Measurements from ENCODE around the gene BRIP1. TPM values are rescaled to one million over a fixed set of nuclear protein-coding genes. Genes with fewer than 3 reads are reported as not detected.

BRIP1 gene
- total and polyA plus RNA-seq, 3 donors from 2014 or later = 7.5 to 10.6 (median 10.5) TPM

DNA sequence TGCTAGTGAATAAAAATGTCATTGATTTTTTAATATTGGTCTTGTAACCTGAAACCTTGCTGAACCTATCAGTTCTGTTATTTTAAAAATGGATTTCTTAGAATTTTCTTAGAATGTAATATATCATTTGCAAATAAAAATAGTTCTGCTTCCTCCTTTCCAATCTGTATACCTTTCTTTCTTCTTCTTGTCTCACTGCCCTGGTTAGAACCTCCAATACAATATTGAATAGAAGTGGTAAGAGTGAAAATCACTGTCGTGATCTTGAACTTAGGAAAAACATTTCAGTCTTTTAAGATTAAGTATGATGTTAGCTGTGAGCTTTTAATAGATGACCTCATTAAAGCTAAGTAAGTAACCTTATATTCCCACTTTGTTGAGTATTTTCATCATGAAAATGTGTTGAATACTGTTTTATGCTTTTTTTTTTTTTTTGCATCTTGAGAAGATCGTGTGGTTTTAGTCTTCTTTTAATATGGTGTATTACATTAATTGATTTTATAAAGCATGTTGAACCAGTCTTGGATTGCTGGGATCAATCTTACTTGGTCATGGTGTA is 167.5 kb downstream of the BRIP1 start:
- Histone ChIP-seq H3K27ac (no peak overlapping the region), H3K27me3 (no peaks in the 10 kb centered on the region), H3K4me1 (no peaks in the 10 kb centered on the region), H3K9me3 (no peaks in the 10 kb centered on the region), H3K4me3 (no peak overlapping the region), H3K36me3 (ENCODE audit: low read depth, missing control alignments) (no peaks in the 10 kb centered on the region)
- DNase-seq = no peak
- intact Hi-C loops (cut with DNase I; ENCODE audit: low total_unique reads) = no loop called here
- 92 to 95% methylated on average over 2 of the region's 2 CpGs for WGBS, 2 donors
- no peak for TF ChIP-seq POLR2A (IDR thresholded peaks at IDR 0.05)
- TF ChIP-seq, protein P1, sequence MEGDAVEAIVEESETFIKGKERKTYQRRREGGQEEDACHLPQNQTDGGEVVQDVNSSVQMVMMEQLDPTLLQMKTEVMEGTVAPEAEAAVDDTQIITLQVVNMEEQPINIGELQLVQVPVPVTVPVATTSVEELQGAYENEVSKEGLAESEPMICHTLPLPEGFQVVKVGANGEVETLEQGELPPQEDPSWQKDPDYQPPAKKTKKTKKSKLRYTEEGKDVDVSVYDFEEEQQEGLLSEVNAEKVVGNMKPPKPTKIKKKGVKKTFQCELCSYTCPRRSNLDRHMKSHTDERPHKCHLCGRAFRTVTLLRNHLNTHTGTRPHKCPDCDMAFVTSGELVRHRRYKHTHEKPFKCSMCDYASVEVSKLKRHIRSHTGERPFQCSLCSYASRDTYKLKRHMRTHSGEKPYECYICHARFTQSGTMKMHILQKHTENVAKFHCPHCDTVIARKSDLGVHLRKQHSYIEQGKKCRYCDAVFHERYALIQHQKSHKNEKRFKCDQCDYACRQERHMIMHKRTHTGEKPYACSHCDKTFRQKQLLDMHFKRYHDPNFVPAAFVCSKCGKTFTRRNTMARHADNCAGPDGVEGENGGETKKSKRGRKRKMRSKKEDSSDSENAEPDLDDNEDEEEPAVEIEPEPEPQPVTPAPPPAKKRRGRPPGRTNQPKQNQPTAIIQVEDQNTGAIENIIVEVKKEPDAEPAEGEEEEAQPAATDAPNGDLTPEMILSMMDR (IDR thresholded peaks at IDR 0.05) = no peak

DNA sequence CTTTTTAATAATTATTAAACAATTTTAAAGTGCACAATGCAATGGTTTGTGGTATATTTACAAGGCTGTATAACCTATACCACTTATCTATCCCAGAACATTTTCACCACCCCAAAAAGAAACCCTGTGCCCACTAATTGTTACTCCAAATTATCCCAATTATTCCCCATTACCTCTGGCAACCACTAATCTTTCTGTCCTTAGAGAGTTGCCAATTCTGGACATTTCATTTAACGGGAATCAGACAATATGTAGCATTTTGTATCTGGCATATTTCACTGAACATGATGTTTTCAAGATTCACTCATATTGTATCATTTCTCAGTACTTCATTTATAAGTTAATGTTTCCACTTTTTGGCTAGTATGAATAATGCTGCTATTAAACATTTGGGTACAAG is 169.2 kb downstream of the BRIP1 start:
- intact Hi-C loops (cut with DNase I; ENCODE audit: low total_unique reads) = no loop called here
- TF ChIP-seq, protein P1 (IDR thresholded peaks at IDR 0.05) = no peak
- TF ChIP-seq POLR2A (IDR thresholded peaks at IDR 0.05) = no peak
- 60 to 67% methylated on average over 1 of the region's 1 CpG for WGBS, 2 donors

DNA sequence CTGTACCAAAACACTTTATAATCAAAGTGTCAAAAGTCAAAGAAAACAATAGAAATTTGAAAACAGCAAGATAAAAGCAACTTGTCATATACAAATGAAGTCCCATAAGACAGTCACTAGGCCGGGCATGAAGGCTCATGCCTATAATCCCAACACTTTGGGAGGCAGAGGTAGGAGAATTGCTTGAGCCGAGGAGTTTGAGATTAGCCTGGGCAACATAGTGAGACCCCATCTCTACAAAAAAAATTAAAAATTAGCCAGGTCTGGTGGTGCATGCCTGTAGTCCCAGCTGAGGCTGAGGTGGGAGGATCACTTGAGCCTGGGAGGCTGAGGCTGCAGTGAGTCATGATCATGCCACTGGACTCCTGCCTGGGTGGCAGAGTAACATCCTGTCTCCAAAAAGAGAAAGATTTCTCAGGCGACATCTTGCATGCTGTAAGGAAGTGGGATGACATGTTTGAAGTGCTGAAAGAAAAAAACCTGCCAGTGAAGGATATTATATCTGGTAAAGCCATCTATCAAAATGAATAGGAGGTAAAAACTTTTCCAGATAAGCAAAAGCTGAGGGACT is 173.6 kb downstream of the BRIP1 start:
- intact Hi-C loops (cut with DNase I; ENCODE audit: low total_unique reads) = no loop called here
- no peaks in the 10 kb centered on the region for H3K27me3 ChIP-seq
- DNase-seq = no peak
- no peaks in the 10 kb centered on the region for H3K4me1 ChIP-seq
- 89 to 95% methylated on average over 3 of the region's 3 CpGs for WGBS, 2 donors
- TF ChIP-seq, protein P1 (IDR thresholded peaks at IDR 0.05) = no peak
- TF ChIP-seq POLR2A (IDR thresholded peaks at IDR 0.05) = no peak
- H3K36me3 ChIP-seq (ENCODE audit: low read depth, missing control alignments) = no peaks in the 10 kb centered on the region
- H3K27ac ChIP-seq = no peak overlapping the region
- H3K4me3 ChIP-seq = no peak overlapping the region
- no peaks in the 10 kb centered on the region for H3K9me3 ChIP-seq

More for the DNA sequence above, 169.2 kb downstream of the BRIP1 start:
- H3K27me3 ChIP-seq = no peaks in the 10 kb centered on the region
- no peak for DNase-seq
- H3K36me3 ChIP-seq (ENCODE audit: low read depth, missing control alignments) = no peaks in the 10 kb centered on the region
- no peaks in the 10 kb centered on the region for H3K4me1 ChIP-seq
- no peaks in the 10 kb centered on the region for H3K9me3 ChIP-seq
- no peak overlapping the region for H3K27ac ChIP-seq
- H3K4me3 ChIP-seq = no peak overlapping the region

DNA sequence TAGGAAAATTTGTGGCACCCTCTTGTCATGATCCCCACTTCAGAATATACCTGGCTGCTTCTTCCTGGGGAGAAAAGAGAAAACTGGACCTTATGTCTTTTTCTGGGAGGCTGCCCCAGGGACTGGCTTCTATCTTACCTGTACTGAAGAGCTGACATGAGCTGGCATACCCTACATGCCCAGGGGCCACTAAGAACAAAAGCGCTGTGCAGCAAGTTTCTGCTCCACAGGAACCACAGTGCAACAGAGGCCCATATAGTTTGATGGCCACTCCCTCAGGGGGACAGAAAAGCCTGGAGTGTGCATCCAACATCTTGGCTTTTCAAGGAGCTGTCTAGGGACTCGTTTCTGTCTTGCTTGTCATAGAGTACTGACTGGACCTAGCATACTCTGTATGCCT is 175.6 kb downstream of the BRIP1 start:
- WGBS, 2 donors = 92 to 100% methylated on average over 2 of the region's 2 CpGs
- Histone ChIP-seq H3K4me3 (no peak overlapping the region), H3K27me3 (no peaks in the 10 kb centered on the region), H3K36me3 (ENCODE audit: low read depth, missing control alignments) (no peaks in the 10 kb centered on the region), H3K9me3 (no peaks in the 10 kb centered on the region), H3K27ac (no peak overlapping the region), H3K4me1 (no peaks in the 10 kb centered on the region)
- intact Hi-C loops (cut with DNase I; ENCODE audit: low total_unique reads) = no loop called here
- TF ChIP-seq POLR2A (IDR thresholded peaks at IDR 0.05) = no peak
- TF ChIP-seq, protein P1 (IDR thresholded peaks at IDR 0.05) = no peak
- DNase-seq = no peak

DNA sequence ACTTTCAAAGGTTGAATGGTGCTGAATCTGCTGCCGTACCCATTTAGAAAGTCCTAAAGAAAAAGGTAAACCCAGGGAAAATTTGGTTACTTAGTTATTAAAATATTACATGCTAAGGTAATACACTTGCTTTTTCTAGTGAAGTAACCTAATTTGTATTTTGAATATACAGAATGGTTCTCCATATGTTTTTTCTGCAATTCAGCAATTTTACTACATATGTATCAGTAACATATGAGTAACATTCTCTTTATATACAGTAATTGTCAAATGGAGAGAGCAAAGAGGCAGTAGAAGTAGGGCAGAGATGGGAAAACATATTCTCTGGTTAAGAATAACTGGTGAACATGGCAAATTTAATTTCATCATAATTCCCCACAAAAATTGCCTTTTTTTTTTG is 177.2 kb downstream of the BRIP1 start:
- no peak overlapping the region for H3K27ac ChIP-seq
- 92 to 94% methylated on average over 1 of the region's 1 CpG for WGBS, 2 donors
- H3K36me3 ChIP-seq (ENCODE audit: low read depth, missing control alignments) = no peaks in the 10 kb centered on the region
- H3K4me1 ChIP-seq = no peaks in the 10 kb centered on the region
- no peak for TF ChIP-seq POLR2A (IDR thresholded peaks at IDR 0.05)
- TF ChIP-seq, protein P1 (IDR thresholded peaks at IDR 0.05) = no peak
- no peak for DNase-seq
- no peaks in the 10 kb centered on the region for H3K9me3 ChIP-seq
- H3K27me3 ChIP-seq = no peaks in the 10 kb centered on the region
- intact Hi-C loops (cut with DNase I; ENCODE audit: low total_unique reads) = no loop called here
- H3K4me3 ChIP-seq = no peak overlapping the region

Data from testis (tissue), 3 donors.